H1 (cell line): ENCODE data around the gene SPDYE4. TPM values are rescaled to one million over a fixed set of nuclear protein-coding genes. Genes with fewer than 3 reads are reported as not detected.

ENCODE experiments used
- BRCA1 ChIP-seq: IDR thresholded peaks from 2 replicates; pipeline ENCODE4 v1.6.1; 2012; ENCODE audit warnings: low read depth, low read length, improper control_type of control experiment
- CTBP2 ChIP-seq: IDR thresholded peaks from 2 replicates; pipeline ENCODE4 v1.7.0; 2011; ENCODE audit warnings: borderline replicate concordance, mild to moderate bottlenecking, moderate library complexity, mixed read lengths, low read length; ENCODE audit not compliant: insufficient read depth, insufficient read length
- SRF ChIP-seq: IDR thresholded peaks from 2 replicates; pipeline ENCODE4 v1.6.1; 2011; ENCODE audit warnings: mild to moderate bottlenecking, low read depth, low read length, moderate library complexity
- polyA plus RNA-seq, 7 experiments: library from polyadenylated mRNA; depleted of rRNA in 3 of 7; stranded (reverse) in 5 of 7; unstranded in 2 of 7; fragments of >200 nt in 5 of 7; fragments of 200-250 nt in 2 of 7; gene quantifications; 1 replicate in 5 of 7; 2 replicates in 1 of 7; 4 replicates in 1 of 7; pipeline versions ENCODE4 v1.2.1 to v1.2.3, GENCODE V29; 2011 to 2013; ENCODE audit warnings: missing spikeins in 2 of 7, mixed read lengths in 2 of 7
- total RNA-seq: library from RNA; stranded (reverse); fragmentation: NEBNext Ultra II Directional; extraction: Animal tissue kit (Norgen Biotek cat#: 25700); gene quantifications from 2 replicates; pipeline ENCODE4 v1.2.1, GENCODE V29; 2021

The SPDYE4 gene
- total and polyA plus RNA-seq, 2 of the 8 experiments (the other 6 are each of a cell fraction or from before 2014, with no cell fraction given): not detected

DNA sequence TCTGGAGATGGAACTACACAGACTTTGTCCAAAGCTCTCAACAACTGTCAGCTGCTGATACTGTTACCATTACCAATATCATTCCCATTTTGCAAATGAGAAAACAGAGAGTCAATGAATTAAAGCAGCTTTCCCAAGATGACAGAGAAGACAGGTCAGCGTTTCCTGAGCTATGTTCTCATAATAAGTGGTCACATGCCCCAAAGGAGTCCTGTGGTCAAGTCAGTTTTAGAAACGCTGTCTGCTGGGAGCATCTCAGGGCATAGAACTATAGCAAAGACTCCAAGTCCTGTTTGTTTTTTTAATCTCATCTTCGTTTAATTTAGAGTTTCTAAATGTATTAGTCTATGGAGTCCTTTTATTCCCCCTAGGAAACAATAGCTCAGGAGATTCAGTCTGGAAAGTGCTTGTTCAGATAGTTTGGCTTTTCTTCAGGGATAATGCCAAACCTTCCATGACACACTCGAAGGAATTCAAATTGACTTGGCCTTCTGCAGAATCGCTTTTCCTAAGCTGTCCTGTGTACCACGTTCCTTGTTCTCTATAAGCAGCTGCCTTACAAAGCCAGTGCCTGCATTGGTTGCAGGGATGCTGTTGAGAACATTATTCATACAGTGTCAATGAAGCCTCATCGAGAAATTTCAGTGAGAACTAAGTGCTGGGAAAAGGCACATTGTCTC is 25.8 kb downstream of the SPDYE4 start (continued):
- TF ChIP-seq SRF: no peak
- no peak for TF ChIP-seq BRCA1
- TF ChIP-seq CTBP2: no peak
